Midbrain (tissue), 1 donor: ENCODE data around the gene RER1.
A peak's percentile ranks its signal among the peaks of the same experiment; 100 is the strongest.

Experiments
- DNase-seq: peaks from one replicate; lab custom pipeline; 2025; lab: John Stamatoyannopoulos, UW

RER1 gene

DNA sequence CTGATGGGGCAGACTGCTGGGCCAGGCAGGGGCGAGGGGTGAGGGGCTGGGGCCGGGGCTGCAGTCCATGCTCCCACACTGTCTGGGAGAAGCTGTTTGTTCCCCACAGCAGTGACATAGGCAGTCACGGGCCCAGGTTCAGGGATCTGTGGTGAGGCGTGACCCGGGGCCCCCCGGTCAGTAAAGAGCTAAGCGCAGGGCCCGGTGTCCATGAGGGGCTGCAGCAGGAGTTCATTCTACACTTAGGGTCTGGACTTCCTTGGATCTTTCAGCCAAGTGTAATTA is 16.3 kb downstream of the RER1 start:
- DNase-seq: no peak

DNA sequence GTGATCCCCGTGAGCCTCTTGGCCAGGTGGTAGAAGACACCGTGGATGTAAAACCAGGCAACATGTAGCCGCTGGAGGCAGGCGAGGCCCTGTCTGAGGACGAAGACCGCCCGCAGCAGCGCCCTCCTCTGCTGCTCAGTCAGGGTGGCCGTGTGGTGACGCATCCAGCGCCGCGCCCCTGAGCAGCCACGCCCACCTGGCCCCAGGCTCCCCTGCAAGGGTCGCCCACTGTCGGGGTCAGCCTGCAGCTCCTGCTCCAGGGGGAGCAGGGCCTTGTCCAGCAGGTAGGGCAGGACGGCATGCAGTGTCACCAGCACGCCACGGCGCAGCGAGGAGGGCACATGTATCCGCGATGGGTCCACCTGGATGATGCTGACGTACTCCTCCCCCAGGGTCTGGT is 16.8 kb downstream of the RER1 start:
- no peak for DNase-seq

DNA sequence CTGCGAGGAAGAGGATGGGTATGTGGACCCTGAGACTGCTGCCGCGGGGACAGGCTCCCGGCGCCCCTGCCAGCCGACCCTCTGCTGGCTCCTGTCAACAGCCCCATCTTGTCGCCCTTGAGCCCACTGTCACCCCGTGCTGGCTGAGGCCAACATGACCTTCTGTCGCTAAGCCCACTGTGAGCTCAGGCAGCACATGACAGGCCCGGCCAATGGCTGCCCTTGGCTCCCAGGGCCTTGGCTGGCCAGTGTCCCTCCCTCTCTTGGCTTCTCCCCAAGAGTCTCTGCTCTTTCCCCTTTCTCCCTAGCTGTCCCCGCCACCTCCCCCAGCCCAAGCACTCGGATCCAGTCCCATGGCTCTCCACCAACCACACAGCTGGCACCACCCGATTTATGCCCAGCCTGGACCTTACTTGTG is 17.2 kb downstream of the RER1 start:
- no peak for DNase-seq

DNA sequence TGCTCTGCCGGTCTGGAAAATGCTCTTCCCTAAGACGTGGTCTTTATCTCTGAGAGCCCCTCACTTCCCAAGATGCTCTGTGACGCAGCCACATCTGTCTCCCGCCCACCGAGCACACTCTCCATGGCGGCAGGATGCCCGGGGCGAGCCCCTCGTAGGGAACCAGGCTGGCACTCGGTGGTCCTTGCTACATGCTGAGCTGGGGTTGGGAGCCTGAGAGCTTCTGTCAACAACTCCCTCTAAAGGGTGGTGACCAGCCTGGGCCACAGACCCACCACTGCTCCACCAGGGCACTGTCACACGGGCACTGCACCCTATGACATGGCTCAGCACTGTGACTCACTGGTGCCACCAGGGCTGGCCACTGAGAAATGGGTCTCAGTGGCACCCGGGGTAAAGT is 18.1 kb downstream of the RER1 start:
- no peak for DNase-seq

DNA sequence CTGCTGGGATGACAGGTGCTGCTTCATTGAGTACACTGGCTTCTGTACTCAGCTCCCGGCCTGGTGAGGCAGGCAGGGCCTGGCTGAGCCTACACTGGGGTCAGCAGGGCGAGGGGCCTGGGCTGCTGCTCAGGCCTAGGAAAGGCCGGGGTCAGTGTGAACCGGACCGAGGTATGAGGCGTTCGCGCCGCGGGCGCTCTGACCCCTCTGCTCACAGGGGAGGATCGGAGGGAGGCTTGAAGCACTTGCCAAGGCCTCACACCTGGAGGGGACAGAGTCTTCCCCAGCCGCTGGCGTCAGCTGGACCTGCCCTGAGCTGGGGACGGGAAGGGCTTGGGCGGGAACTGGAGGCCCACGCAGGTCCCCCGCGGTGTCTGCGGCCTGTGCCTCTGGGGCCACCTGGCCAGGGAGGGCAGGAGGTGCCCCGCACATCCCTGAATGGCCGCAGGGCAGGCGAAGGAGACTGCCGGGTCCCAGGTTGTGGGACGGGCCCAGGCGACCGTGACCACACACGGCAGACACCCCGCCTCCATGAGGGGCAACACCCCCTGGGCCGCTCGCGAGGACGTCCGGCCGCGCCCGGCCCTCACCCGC is 20.3 kb downstream of the RER1 start:
- no peak for DNase-seq

DNA sequence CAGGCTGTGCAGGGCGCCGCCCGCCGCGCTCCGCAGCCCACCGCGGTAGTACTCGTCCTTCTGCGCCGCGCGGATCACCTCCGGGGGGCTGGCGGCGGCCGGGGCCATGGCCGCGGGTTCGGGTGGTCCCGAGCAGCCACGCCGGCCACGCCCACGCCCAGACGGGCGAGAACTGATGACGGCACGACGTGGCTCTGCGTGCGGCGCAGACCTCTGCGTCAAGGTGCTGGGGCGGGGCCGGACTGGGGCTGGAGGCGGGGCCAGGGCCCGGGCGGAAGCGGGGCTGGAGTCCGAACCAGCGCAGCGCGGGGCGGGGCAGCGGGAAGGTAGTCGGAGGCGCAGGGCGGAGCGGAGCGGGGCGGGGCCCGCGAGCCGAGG is 20.7 kb downstream of the RER1 start, which contains the start of gene PEX10:
TSS of gene PEX10 (minus strand) at position 170 of the 378 bp plus-strand sequence. CDS start at position 108, 62 bp downstream.
- DNase-seq: peak; percentile 94

DNA sequence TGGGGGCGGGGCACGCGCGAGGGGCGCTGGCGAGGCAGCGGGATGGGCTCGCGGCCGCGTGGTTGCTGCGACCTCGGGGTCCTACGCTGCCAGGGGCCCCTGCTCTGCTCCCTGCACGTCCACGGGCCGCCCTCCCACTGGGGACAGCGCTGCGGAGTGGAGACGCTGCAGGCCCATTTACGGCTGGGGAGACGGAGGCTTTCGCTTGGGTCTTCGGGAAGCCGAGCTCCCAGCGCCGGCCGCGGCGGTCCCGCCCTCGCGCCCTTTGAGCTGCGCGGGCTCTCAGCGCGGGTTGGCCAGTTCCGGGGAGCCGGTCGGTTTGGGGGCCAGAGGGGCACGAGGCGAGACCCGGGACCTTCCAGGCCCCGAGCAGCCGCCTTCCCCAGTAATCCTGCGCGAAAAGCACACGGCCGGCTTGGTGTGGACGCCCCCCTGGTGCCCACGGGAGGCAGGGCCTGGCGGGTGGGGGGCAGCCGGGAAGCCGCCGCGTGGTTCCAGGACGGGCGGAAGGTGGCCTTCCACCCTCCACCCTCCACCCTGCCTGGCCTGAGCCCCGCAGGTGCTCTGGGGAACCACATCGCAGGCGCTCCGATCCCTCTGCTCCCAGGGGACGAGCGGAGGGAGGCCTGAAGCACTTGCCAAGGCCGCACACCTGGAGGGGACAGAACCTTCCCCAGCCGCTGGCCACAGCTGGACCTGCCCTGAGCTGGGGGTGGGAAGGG is 21.3 kb downstream of the RER1 start:
- DNase-seq: no peak

DNA sequence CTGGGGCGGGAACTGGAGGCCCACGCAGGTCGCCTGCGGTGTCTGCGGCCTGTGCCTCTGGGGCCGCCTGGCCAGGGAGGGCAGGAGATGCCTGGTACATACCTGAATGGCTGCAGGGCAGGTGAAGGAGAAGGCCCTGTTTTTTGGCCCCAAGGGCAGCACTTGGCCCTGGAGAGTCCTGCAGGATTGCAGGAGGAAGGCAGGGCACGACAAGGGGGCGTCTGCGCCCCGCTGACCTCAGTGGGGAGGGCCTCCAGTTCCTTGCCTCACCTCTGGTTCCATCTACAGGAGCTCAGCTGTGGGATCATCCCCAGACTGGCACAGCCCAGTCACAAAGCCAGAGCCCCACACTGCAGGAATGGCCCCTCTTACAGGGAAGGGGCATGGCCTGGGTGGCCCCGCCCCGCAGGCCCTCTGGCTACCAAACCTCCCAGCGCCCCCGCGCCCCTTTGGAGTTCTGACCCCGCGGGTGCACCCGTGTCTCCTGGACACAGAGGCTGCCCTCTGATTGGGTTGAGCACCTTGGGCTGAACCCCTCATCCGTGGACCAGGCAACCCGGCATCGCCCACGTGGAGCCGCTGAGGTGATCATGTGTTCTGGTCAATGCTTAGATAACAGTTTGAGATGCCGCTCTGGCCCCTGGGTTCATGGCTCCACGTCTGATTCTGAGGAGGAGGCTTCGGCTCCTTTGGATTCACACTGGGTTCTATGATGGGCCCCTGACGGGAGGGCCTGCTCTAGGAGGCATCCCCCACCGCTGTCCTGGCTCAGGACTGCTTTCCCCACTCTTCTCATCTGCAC is 22.1 kb downstream of the RER1 start:
- DNase-seq: no peak

DNA sequence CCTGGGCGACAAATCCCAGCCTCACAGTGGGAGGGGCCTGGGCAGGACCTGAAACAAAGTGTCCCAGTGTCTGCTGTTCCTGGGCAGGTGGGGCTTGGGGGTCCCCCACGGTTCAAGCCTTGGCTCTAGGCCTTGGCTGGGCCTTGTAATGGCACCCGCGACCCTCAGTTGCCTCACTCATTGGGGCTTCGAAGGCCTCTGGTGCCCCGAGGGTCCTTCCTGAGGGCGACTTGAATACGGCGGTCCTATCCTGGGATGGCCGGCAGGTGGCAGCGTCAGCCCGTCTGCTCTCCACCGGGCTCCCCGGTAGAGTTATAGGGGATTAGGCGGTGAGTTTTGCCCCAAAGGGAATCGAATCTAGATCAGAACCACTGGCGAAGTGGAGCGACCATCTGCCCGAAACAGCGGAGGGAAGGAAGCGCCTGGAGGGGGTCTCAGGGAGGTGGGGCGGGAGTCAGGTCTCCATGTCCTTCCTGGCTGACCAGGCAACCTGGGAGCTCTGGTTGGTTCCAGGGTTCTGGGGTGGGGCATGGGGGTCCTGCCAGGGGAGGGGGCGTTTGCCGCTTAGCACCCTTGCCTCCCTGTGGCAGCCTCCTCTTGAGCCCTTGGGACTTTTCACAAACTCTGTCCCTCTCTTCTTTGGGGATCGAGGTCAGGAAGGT is 22.8 kb downstream of the RER1 start:
- DNase-seq: peak; percentile 56

DNA sequence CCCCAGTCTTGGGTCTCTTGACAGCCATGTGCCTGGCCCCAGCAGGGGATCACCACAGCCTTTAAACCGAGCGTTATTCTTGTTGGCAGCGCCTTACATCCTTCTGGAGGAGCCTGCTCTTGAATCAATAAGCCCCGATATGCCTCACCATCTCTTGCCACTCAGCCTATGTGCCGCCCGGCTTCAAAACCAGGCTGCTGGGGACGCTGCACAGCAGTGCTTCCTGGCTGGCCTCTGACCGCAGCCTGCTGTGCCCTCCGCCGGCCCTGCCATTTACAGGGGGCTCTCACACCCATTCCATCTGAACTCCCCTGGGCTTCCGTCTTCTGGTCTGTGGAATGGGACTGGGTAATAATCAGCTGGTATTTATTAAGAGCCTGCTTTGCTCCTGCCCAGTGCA is 23.7 kb downstream of the RER1 start:
- no peak for DNase-seq

DNA sequence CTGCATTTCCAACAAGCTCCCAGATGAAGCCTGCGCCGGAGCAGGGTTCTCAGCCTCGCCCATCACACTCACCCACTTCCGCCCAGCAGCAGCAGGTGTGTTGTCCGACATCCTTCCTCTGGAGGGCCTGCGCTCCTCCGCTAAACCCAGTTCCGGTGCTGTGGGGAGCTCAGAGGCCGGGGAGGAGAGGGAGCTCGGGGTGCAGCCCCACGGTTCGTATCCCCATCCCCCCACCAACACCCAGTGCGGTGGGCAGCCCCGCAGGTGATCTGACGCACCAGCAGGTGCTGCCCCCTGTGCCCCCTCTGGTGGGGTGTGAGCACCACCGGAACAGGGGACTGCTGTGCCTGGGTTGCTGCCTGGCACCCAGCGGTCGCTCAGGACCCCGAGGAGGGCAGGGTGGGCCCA is 24.2 kb downstream of the RER1 start:
- DNase-seq: no peak

DNA sequence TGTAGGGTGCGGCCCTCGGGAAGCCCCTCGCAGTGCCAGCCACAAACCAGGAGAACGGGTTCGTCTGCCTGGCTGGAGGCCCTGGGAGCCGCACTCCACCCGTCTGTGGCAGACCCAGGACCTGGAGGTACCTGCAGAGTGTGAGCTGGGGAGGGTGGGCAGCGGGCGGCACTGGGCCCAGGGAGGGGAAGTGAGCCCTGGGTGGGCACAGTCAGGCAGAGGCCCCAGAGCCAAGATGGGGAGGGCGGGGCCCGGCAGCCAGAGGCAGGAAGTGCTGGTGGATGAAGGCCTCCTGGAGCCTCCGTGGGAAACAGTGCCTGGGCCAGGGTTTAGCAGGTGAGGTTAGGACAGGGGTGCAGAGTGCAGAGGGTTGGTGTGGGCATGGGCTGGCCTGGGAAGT is 24.8 kb downstream of the RER1 start:
- DNase-seq: no peak

DNA sequence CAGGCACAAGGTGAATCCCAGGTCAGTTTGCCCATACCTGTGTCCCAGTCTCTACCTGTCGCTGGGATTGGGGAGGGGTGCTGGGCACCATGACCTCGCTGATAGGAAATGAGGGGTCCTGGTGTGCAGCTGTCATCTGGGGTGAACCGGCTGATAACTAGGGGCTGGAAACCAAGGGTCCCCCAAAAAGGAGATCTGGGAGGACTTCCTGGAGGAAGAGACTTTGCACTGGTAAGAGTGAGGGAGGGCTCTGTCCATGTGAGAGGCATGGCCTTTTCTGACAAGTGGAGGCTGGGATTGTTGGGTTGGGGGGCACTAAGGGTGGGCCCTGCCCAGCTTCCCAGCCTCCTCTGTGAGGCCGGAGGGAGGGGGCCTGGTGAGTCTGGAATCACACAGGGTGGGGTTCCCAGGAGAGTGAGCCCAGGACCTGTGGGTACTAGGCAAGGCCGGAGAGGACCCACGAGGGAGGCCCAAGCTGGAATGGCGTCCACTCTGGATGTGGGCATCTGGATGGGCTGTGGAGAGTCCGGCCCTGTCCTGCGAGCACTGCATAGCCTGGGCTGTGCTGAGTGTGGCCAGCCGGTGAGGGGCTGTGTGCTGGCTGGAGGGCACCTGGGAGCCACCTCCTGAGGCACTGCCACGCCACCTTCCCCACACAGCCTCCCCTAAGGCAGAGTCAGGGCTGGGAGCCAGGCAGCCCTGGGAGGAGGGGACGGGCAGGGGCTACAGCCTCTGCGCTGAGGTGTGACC is 25.6 kb downstream of the RER1 start:
- DNase-seq: no peak

DNA sequence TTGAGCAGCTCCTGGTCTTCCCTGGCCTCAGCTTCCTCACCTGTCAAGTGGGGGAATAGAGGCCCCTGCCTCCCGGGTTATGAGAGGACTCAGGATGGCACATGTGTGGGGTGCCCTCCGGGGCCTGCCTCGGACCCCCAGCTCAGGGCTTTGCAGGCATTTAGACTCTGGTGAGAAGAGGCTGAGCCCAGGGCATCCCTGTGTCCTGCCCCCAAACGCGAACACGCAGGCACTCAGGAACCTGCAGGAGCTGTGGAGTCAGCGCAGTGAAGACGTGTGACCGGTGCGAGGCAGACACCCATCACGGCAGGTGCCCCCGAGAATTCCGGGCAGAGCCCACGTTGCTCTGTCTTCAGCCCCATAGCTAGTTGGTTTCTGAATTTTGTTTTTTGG is 26.2 kb downstream of the RER1 start:
- DNase-seq: no peak

DNA sequence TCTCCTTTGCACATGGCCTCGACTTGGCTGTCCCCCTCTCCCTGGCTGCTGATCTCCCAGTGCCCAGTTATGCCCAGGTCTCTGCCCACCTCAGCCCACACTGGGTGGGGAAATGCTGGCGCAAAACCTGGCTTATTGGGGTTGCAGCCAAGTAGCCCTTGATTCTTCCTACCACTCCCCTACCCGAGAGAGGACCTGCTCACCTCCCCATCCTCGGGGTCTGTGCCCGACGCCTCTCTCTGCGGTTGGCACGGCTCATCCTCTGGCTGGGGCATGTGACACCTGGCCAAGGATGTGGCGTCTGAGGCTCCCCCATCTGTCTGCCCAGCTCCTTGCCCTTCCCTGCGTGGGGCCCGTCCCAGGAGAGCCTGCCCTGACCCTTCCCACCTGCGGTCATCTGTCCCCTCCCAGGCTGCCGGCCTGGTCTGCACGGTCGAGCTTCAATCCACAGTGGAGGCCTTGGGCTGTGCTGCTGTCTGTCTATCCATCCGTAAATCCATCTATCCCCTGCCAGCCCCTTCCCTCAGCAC is 27.2 kb downstream of the RER1 start:
- DNase-seq: no peak

DNA sequence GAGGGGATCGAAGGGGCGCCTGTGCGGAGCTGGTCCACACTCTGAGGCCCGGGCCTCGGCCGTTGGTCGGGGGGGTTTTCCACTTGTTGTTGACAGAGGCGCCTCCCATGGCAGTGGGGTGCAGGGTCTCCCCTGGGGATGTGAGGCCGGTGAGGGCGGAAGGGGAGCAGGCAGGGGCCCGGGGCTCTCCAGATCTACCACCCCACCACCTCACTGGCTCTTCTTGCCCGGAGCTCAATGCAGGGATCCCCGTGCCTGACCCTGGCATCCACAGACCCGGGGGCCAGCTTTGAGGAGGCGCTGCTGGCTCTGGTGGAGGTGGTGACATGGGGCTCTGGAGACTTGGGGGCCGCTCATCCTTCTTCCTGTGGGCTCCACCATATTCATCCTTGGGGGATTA is 27.8 kb downstream of the RER1 start:
- DNase-seq: no peak

DNA sequence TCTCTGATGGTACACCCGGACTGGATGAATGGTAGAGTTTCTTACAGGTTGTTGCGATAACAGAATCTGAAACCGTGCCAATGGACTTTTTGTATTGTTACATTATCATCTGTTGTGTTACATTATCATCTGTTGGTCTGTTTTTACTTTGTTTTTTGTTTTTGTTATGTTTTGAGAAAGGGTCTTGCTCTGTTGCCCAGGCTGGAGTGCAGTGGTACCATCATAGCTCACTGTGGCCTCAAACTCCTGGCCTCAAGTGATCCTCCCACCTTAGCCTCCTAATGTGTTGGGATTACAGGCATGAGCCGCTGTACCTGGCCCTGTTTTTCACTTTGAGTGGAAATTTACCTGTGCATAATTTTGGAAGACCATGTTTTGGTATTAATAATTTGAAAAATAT is 30.9 kb downstream of the RER1 start:
- no peak for DNase-seq

DNA sequence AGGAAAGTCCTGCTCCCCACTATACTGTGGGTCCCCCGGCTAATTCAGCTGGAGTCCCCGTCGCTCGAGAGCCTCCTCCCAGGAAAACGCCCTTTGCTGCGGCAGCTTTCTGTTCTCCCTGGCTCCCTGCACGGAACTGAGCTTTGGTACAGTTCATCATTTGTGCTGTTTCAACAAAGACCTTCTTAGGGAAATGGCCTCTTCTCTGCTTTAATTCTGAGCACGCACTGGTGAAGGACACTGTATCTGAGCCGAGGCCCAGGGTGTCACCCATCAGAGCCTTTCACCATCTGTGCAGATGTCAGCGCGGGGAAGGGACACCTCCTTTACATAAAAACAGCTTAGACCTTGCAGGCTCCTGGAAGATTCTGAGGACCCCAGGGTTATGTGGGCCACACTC is 34.3 kb downstream of the RER1 start:
- DNase-seq: peak; percentile 46

DNA sequence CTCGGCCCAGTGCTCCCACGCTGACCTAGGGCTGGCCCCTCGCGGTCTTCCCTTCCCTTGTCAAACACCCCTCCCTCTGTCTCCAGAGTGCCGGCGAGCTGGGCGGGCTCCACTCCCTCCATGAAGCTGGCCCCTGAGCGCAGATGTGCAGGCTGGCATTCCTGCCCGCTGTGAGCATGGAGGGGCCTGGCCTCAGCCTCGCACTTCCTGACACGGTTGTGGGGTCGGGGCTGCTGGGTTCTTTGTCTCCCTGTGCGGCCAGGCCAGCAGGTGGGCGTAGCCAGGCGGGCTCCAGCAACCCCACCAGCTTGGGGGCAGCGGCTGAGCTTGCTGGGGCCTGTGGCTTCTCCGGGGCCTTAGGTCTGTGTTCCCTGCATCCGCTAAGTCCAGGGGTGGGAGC is 34.9 kb downstream of the RER1 start:
- DNase-seq: no peak

DNA sequence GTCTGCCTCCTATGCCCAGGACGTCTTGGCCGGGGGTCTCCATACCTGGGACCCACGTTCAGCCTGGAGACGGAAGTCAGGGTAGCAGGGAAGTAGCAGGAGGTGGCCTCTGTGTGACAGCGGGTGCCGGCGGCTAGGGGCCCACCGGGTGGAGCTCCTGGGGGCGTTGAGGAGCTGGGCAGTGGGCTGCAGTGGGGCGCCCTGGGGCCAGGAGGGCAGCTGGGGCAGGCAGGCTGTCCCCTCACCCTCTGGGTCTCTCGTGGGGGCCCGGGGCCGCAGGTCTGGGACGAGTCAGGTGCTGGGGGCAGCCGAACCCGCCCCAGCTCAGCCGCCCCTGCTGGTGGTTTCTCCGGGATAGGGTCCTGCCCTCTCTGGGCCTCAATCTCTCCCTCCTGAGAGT is 35.4 kb downstream of the RER1 start:
- no peak for DNase-seq

DNA sequence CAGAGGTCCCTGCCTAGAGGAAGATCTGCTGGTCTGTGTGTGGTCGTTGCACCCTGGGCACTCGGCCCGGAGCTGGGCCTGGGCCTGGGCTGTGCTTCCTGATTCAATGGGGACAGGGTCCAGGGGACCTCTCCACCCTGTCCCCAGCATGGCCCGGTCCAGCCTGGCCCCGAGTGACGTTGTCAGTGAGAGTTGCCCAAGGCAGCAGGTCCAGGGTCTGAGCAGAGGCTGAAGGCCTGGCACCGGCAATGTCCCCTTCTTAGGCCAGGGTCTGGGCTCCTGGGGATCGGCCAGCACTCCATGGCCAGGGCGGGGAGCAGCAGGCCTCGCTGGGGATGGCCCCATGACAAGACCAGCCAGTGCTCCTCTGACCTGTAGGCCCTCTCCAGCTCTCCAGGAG is 36.3 kb downstream of the RER1 start:
- no peak for DNase-seq

DNA sequence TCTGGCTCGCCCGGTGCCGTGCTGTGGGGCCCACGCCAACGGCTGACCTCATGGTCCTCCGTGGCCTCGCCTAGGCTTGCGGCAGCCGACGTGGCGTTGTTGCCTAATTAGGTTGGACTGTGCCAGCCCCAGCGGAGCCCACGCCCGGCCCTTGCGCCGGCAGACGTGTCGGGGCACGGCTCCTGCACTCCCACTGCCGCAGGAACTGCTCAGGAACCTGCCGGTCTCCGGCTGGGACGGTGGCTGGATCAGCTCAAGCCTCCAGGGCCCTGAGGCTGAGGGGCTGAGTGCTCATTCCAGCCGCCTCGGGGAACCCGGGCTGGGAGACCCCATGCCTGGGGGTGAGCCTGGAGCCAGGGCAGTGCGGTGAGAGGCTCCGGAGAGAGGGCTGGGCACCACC is 36.8 kb downstream of the RER1 start:
- DNase-seq: no peak
